ENCODE results near the gene AK4. TPM values are rescaled to one million over a fixed set of nuclear protein-coding genes. Genes with fewer than 3 reads are reported as not detected.

Gene AK4
- total RNA-seq, 6 experiments from 2014 or later: 108 to 171 (median 123) TPM

DNA sequence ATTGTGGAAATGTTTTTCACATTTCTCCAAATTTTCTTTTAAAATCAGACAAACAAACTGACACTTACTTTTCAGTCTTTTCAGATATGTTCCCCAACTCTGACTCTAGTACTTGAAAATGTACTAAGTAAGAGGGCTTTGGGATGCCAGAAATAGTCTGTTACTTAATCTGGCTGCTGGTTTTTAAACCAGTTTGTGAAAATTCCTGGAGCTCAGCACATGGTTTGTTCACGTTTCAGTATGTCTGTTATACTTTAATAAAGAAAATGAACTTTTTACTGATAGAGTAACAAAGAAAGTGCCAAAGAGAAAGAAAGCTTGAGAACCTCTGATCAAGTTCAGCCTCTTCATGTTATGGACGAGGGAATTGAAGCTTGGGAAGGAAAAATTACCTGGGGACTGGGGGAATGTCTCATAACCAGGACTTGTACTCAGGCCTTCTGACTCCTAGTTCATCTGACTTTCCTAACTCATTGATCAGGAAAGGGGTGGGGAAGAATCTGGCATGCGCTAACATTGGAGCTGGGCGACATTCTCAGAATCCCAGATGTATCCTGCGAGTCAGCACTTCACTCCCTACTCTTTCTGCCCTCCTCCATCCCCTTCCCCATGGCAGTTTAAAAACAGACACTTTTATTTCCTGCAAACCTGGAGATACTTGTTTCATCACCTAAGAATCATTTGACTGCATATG lies 130.5 kb downstream of the AK4 start:
- no peaks in the 10 kb centered on the region for H3K36me3 ChIP-seq
- H3K27me3 ChIP-seq: no peaks in the 10 kb centered on the region
- ATAC-seq (no peak), DNase-seq (no peak)
- H3K9me3 ChIP-seq: no peaks in the 10 kb centered on the region
- H3K4me3 ChIP-seq: no peak overlapping the region
- TF ChIP-seq POLR2A (IDR thresholded peaks at IDR 0.05): no peak
- TF ChIP-seq, protein P1, sequence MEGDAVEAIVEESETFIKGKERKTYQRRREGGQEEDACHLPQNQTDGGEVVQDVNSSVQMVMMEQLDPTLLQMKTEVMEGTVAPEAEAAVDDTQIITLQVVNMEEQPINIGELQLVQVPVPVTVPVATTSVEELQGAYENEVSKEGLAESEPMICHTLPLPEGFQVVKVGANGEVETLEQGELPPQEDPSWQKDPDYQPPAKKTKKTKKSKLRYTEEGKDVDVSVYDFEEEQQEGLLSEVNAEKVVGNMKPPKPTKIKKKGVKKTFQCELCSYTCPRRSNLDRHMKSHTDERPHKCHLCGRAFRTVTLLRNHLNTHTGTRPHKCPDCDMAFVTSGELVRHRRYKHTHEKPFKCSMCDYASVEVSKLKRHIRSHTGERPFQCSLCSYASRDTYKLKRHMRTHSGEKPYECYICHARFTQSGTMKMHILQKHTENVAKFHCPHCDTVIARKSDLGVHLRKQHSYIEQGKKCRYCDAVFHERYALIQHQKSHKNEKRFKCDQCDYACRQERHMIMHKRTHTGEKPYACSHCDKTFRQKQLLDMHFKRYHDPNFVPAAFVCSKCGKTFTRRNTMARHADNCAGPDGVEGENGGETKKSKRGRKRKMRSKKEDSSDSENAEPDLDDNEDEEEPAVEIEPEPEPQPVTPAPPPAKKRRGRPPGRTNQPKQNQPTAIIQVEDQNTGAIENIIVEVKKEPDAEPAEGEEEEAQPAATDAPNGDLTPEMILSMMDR (IDR thresholded peaks at IDR 0.05): no peak
- intact Hi-C loops (cut with DNase I): no loop called here
- H3K27ac ChIP-seq: no peak overlapping the region
- H3K4me1 ChIP-seq: no peaks in the 10 kb centered on the region
- 47% methylated on average over 5 of the region's 5 CpGs for WGBS (ENCODE audit: insufficient coverage, low coverage, low lambda C conversion rate, missing lambda C conversion rate)

DNA sequence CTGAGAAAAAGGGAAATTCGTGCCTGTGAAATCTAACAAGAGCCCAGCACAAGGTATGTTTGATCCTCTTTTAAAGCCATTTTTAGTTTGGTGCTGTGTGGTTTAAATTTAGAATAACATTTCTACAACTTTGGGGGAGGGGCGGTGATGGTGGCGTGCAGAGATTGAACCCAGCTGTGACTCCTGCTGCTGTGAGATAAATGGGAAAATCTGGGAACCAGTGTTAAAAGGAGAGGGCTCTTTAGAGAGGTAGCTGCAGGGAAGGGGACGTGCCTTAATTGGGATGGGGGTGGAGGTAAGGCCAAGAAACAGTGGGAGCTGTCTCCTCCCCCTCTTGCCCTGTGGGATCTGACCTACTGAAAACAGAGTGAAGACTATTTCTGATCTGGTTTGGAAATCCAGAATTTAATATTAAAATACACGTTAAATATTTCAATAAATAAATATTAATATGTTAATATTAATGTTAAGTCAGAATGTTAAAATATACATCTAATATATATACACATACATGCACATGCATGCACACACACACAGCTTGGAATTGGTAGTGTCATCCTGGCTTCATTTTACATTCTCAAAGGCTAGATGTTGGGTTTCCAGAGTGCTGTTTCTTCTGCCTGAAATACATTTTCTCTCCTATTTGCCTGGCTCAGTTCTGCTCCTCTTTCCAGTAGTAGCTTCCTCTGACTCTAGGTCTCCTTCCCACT lies 131.2 kb downstream of the AK4 start:
- Histone ChIP-seq H3K27ac (no peak overlapping the region), H3K27me3 (no peaks in the 10 kb centered on the region), H3K9me3 (no peaks in the 10 kb centered on the region), H3K4me1 (no peaks in the 10 kb centered on the region), H3K4me3 (no peak overlapping the region), H3K36me3 (no peaks in the 10 kb centered on the region)
- ATAC-seq: no peak
- DNase-seq: no peak
- intact Hi-C loops (cut with DNase I): no loop called here
- no peak for TF ChIP-seq POLR2A (IDR thresholded peaks at IDR 0.05)
- TF ChIP-seq, protein P1 (IDR thresholded peaks at IDR 0.05): no peak
- WGBS (ENCODE audit: insufficient coverage, low coverage, low lambda C conversion rate, missing lambda C conversion rate): 53% methylated on average over 5 of the region's 5 CpGs

Small RNA genes lying within 50 kb of the gene (small RNA-seq; reads per million reads assigned to genes)
- 0 reads per million in 2 experiments for gene RPS29P7

Other genes with a start within 250 kb of the AK4 start
- 10 to 100 TPM; 48.0 to 71.6 (median 66.5) TPM for gene JAK1, start 181.7 kb upstream of the AK4 start, total RNA-seq
- gene DNAJC6, start 161.3 kb downstream of the AK4 start, total RNA-seq: 1 to 10 TPM in 3 of 6 experiments, under 1 TPM in 3; 0.46 to 2.9 (median 1.2) TPM